NCI-H1930 (cell line): Measurements from ENCODE around the gene KRTAP2-1.
"Not testable (repeated sequence)": the region's sequence is repeated elsewhere in the genome, so short reads cannot be mapped to it uniquely, and the experiment has no call there.

Experiments used
- DNase-seq, 2 experiments: peaks; one replicate each; lab custom pipeline; 2025; lab: John Stamatoyannopoulos, UW

The KRTAP2-1 gene, protein sequence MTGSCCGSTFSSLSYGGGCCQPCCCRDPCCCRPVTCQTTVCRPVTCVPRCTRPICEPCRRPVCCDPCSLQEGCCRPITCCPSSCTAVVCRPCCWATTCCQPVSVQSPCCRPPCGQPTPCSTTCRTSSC

DNA sequence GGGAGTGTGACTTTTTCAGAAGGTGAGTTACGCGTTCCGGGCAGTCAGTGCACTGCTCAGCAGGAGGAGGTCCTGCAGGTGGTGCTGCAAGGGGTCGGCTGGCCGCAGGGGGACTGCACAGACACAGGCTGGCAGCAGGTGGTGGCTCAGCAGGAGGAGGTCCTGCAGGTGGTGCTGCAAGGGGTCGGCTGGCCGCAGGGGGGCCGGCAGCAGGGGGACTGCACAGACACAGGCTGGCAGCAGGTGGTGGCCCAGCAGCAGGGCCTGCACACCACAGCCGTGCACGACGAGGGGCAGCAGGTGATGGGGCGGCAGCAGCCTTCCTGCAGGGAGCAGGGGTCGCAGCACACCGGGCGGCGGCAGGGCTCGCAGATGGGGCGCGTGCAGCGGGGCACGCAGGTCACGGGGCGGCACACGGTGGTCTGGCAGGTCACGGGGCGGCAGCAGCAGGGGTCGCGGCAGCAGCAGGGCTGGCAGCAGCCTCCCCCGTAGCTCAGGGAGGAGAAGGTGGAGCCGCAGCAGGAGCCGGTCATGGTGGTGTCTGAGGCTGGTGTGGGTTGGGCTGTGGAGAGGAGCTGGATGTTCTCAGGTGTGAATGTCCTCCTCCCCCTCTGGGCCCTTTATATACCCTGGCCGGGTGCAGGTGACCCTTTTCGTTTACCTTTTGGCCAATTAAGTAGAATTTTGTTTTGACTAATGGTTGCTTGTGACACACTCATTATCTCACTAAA, at the start of gene KRTAP2-1:
Gene KRTAP2-1, minus strand, starts transcription at position 582 of the 731 bp plus-strand sequence. Its CDS starts 49 bp downstream, at position 533.
- not testable (repeated sequence) for DNase-seq

- DNase-seq, result no peak
These were observed 48.9 kb upstream of the KRTAP2-1 start for GRCh38 chr17:41096055-41096454.

GRCh38 chr17:41088760-41089352, 41.7 kb upstream of the KRTAP2-1 start:
- not testable (repeated sequence) for DNase-seq

DNA sequence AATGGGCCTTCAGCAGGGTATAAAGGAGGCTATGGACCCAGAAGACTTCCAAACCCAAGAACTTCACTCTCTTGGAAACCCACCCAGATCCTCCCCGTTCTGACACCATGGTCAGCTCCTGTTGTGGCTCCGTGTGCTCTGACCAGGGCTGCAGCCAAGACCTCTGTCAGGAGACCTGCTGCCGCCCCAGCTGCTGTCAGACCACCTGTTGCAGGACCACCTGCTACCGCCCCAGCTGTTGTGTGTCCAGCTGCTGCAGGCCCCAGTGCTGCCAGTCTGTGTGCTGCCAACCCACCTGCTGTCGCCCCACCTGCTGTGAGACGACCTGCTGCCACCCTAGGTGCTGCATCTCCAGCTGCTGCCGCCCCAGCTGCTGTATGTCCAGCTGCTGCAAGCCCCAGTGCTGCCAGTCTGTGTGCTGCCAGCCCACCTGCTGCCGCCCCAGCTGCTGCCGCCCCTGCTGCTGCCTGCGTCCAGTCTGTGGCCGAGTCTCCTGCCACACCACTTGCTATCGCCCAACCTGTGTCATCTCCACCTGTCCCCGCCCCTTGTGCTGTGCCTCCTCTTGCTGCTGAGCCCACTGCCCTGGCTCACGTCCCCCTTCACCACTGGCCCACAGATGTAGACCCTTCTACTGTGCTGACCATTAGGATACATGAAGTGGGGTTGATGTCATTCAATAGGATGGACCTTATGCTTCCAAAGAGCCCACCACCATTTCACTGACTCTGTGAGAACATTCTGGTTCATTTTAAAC, 37.2 kb upstream of the KRTAP2-1 start, which contains the start of gene KRTAP4-7:
Gene KRTAP4-7, plus strand, starts transcription at position 51 of the 757 bp plus-strand sequence. Its CDS starts 57 bp downstream, at position 108.
- not testable (repeated sequence) for DNase-seq

GRCh38 chr17:41083427-41083826, 36.3 kb upstream of the KRTAP2-1 start:
- not testable (repeated sequence) for DNase-seq

- no peak for DNase-seq
These were observed 35.5 kb upstream of the KRTAP2-1 start for GRCh38 chr17:41082626-41083025.

DNA sequence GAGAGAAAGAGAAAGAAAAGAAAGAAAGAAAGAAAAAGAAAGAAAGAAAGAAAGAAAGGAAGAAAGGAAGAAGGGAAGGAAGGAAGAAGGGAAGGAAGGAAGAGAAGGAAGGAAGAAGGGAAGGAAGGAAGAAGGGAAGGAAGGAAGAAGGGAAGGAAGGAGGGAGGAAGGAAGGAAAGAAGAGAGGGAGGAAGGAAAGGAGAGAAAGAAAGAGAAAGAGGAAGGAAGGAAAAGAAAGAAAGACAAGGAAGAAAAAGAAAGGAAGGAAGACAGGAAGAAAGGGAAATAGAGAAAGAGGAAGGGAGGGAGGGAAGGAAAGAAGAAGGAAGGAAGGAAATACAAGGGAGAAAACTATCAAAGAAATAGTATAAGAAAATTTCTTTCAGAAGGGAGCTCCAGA, 29.7 kb upstream of the KRTAP2-1 start:
- DNase-seq, result no peak

DNA sequence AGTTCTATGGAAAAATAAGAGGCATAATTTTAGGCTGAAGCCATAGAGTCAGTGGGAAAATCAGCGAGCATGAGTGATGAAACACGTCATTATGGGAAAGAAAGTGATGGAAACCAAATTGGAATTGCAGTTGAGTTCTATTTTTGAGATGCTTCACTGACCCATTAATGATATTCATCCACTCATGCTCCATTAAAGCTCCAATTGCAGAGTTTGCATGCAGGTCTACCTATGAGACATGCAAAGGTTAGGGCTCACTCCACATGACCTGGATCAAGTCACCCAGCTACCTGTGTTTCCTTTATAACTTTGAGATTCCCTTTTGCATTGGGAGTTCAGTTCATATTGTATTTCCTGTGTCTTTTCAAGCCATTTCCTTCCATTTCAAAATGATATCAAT, 26.6 kb upstream of the KRTAP2-1 start:
- no peak for DNase-seq

GRCh38 chr17:41071606-41072360, 24.7 kb upstream of the KRTAP2-1 start:
- DNase-seq, result no peak

GRCh38 chr17:41069031-41069430, 21.9 kb upstream of the KRTAP2-1 start:
- DNase-seq, result no peak

DNA sequence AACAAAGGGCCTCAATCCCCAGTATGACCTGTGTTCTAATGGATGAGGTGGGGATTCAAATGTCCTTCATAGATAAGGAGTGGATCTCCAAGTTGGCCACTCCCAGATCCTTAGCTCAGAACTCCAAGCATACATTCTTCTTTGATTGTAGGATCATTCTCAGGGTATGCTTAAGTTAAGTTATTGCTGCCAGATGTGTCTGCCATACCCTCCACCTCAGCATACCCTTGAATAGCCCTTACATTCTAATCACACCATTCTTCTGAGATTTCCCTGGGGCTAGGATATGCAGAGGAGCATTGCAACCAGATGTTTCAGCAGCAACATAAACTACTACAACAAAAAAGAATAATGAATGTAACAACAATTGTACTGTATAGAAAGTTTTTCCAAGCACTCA, 20.2 kb upstream of the KRTAP2-1 start:
- DNase-seq, result no peak

GRCh38 chr17:41065829-41066624, 18.9 kb upstream of the KRTAP2-1 start, which contains the start of gene KRTAP2-4:
KRTAP2-4 (minus strand) TSS chr17:41065879; CDS start chr17:41065845, 34 bp downstream.
- no peak for DNase-seq

GRCh38 chr17:41065016-41065689, 18.0 kb upstream of the KRTAP2-1 start:
- not testable (repeated sequence) for DNase-seq

DNA sequence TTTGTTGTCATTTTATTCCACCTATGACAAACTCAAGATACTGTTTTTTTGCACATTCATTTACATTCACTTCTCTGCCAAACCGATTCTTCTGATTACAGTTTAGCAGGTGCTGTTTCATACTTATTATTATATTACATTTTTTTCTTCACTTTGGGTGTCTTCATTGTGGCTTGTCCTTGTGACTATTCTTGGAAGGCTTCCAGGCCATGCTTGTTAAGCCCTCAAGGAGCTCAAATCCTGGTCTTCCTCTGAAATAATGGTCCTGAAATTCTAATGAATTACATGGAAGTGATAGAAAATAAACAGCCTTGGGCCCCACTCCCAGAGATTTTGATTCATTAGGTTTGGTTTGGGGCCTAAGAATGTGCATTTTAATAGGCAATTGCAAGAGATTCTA, 17.2 kb upstream of the KRTAP2-1 start:
- no peak for DNase-seq

DNA sequence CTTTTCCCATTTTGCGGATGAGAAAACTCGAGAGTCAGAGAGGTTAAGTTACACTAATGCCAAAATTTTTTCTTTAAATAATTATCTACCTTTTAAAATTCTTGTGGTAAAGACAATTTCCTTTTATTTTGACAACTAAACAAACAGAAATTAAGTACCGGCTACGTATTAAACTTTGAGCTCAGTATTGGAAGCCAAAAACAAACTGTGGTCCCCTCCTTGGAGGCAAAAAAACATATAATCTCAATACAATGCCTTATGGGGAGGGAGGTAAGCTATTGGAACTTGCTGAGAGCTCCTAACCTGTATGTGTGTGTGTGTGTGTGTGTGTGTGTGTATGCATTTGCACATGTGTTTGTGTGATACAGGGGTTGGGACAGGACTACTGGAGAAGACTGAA, 16.3 kb upstream of the KRTAP2-1 start:
- DNase-seq, result no peak

GRCh38 chr17:41061964-41062363, 14.8 kb upstream of the KRTAP2-1 start:
- DNase-seq, result no peak

GRCh38 chr17:41060052-41060604, 13.0 kb upstream of the KRTAP2-1 start, which contains the start of gene KRTAP2-3:
KRTAP2-3 (minus strand) TSS chr17:41060114; CDS start chr17:41060050, 64 bp downstream.
- DNase-seq, result no peak

GRCh38 chr17:41059276-41060051, 12.3 kb upstream of the KRTAP2-1 start:
- DNase-seq, result not testable (repeated sequence)

DNA sequence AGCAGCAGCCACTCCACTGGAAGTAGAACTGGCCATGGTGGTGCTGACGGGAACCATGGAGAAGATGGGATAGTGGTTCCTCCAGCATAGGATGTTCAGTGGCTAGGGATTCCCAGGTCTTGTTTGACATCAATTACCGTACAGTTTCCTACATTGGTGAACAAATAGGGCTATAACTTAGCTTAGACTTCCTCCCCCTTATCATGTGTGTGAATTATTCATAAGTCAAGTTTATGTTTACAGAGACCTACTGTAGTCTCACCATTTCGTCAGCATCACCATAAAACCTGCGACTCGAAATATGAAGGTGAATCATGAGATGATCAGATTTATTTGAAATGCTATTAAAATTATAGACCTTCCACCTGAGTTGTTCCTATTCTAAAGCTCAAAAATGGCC, 11.6 kb upstream of the KRTAP2-1 start:
- DNase-seq, result no peak
